H9 (cell line): ENCODE measurements around the gene DNLZ. TPM values are rescaled to one million over a fixed set of nuclear protein-coding genes. Genes with fewer than 3 reads are reported as not detected.

Experiments used
- DNase-seq: peaks from one replicate; pipeline ENCODE4 v3.0.0-alpha.2; 2017
- H2AFZ ChIP-seq: one replicate; pipeline ENCODE4 v1.6.1; 2013; ENCODE audit warnings: mild to moderate bottlenecking, low read length, control low read depth, moderate library complexity
- H2AK5ac ChIP-seq: 2 replicates; pipeline ENCODE4 v1.6.1; 2013; ENCODE audit warnings: low read length, control low read depth, mixed read lengths; ENCODE audit not compliant: insufficient read length
- H2BK120ac ChIP-seq: one replicate; pipeline ENCODE4 v1.6.1; 2013; ENCODE audit warnings: low read depth, mild to moderate bottlenecking, low read length, control low read depth, inconsistent platforms; ENCODE audit not compliant: poor library complexity, severe bottlenecking
- H2BK12ac ChIP-seq: 2 replicates; pipeline ENCODE4 v1.6.1; 2013; ENCODE audit warnings: low read length, control low read depth, mixed read lengths, low read depth; ENCODE audit not compliant: insufficient read length
- H2BK15ac ChIP-seq: 2 replicates; pipeline ENCODE4 v1.6.1; 2013; ENCODE audit warnings: low read depth, low read length, control low read depth
- H2BK20ac ChIP-seq: one replicate; pipeline ENCODE4 v1.6.1; 2013; ENCODE audit warnings: low read depth, mild to moderate bottlenecking, low read length, control low read depth, inconsistent platforms; ENCODE audit not compliant: poor library complexity, severe bottlenecking
- H2BK5ac ChIP-seq: 2 replicates; pipeline ENCODE4 v1.6.1; 2013; ENCODE audit warnings: low read length, control low read depth, mixed read lengths; ENCODE audit not compliant: insufficient read length
- H3K14ac ChIP-seq: 2 replicates; pipeline ENCODE4 v1.6.1; 2013; ENCODE audit warnings: low read length, control low read depth; ENCODE audit not compliant: insufficient read depth
- H3K18ac ChIP-seq: 2 replicates; pipeline ENCODE4 v1.6.1; 2013; ENCODE audit warnings: low read depth, mild to moderate bottlenecking, mixed read lengths, low read length, control low read depth; ENCODE audit not compliant: insufficient read length
- H3K23ac ChIP-seq: 2 replicates; pipeline ENCODE4 v1.6.1; 2013; ENCODE audit warnings: low read length, control low read depth, mixed read lengths, low read depth; ENCODE audit not compliant: insufficient read length
- H3K23me2 ChIP-seq: 2 replicates; pipeline ENCODE4 v1.6.1; 2013; ENCODE audit warnings: low read depth, mild to moderate bottlenecking, mixed read lengths, low read length, control low read depth; ENCODE audit not compliant: insufficient read length, poor library complexity, severe bottlenecking
- H3K27ac ChIP-seq: 2 replicates; pipeline ENCODE4 v1.5.1; 2013; ENCODE audit warnings: low read length, control low read depth, mixed read lengths, low read depth; ENCODE audit not compliant: insufficient read length
- H3K27me3 ChIP-seq: 2 replicates; pipeline ENCODE4 v1.6.1; 2013; ENCODE audit warnings: low read length, control low read depth, inconsistent platforms; ENCODE audit not compliant: insufficient read depth
- H3K4ac ChIP-seq: 2 replicates; pipeline ENCODE4 v1.6.1; 2013; ENCODE audit warnings: low read depth, mild to moderate bottlenecking, control low read depth, inconsistent platforms, low read length, moderate library complexity
- H3K4me1 ChIP-seq: 2 replicates; pipeline ENCODE4 v1.6.1; 2013; ENCODE audit warnings: low read length, control low read depth, inconsistent platforms; ENCODE audit not compliant: insufficient read depth
- H3K4me2 ChIP-seq: 2 replicates; pipeline ENCODE4 v1.6.1; 2013; ENCODE audit warnings: low read length, control low read depth, mixed read lengths; ENCODE audit not compliant: insufficient read length, insufficient read depth
- H3K56ac ChIP-seq: 2 replicates; pipeline ENCODE4 v1.6.1; 2013; ENCODE audit warnings: low read depth, mild to moderate bottlenecking, mixed read lengths, low read length, control low read depth; ENCODE audit not compliant: insufficient read length
- H3K79me1 ChIP-seq: 2 replicates; pipeline ENCODE4 v1.6.1; 2013; ENCODE audit warnings: low read depth, mild to moderate bottlenecking, moderate library complexity, low read length, control low read depth, inconsistent platforms; ENCODE audit not compliant: insufficient read depth, poor library complexity, severe bottlenecking
- H3K79me2 ChIP-seq: 2 replicates; pipeline ENCODE4 v1.6.1; 2013; ENCODE audit warnings: low read length, control low read depth, inconsistent platforms; ENCODE audit not compliant: insufficient read depth
- H3K9ac ChIP-seq: 2 replicates; pipeline ENCODE4 v1.6.1; 2013; ENCODE audit warnings: low read length, control low read depth, mixed read lengths; ENCODE audit not compliant: insufficient read length; ENCODE audit errors: extremely low read depth
- H3K9me3 ChIP-seq: one replicate; pipeline ENCODE4 v1.6.1; 2013; ENCODE audit warnings: low read depth, low read length, inconsistent platforms; ENCODE audit not compliant: control insufficient read depth
- H3T11ph ChIP-seq: one replicate; pipeline ENCODE4 v1.6.1; 2013; ENCODE audit warnings: mild to moderate bottlenecking, low read length, control low read depth, inconsistent platforms
- H4K20me1 ChIP-seq: one replicate; pipeline ENCODE4 v1.6.1; 2013; ENCODE audit not compliant: control insufficient read depth, insufficient read length, insufficient read depth
- H4K5ac ChIP-seq: 2 replicates; pipeline ENCODE4 v1.6.1; 2013; ENCODE audit warnings: low read depth, mild to moderate bottlenecking, mixed read lengths, low read length, control low read depth; ENCODE audit not compliant: insufficient read length
- H4K8ac ChIP-seq: replicated peaks from 2 replicates; pipeline ENCODE4 v1.6.1; 2013; ENCODE audit warnings: low read length, control low read depth, mixed read lengths, low read depth; ENCODE audit not compliant: insufficient read length
- H4K91ac ChIP-seq: 2 replicates; pipeline ENCODE4 v1.6.1; 2013; ENCODE audit warnings: low read depth, mild to moderate bottlenecking, moderate library complexity, mixed read lengths, low read length, control low read depth; ENCODE audit not compliant: insufficient read length
- H3K27ac Mint-ChIP-seq, 3 experiments: 2 replicates in 2 of 3; 3 replicates in 1 of 3; pipeline ENCODE4 v1.8.0; 2020 to 2021; ENCODE audit warnings: mixed read lengths in 3 of 3, mild to moderate bottlenecking in 1 of 3, moderate library complexity in 1 of 3
- H3K27me3 Mint-ChIP-seq: 2 replicates; pipeline ENCODE4 v1.8.0; 2021; ENCODE audit warnings: low read depth, mild to moderate bottlenecking, moderate library complexity, mixed read lengths
- H3K36me3 Mint-ChIP-seq, 3 experiments: 2 replicates in 2 of 3; 3 replicates in 1 of 3; pipeline ENCODE4 v1.8.0; 2020 to 2021; ENCODE audit warnings: low read depth in 3 of 3, mixed read lengths in 3 of 3; ENCODE audit not compliant: insufficient read depth in 1 of 3
- H3K4me1 Mint-ChIP-seq, 2 experiments: 2 replicates each; pipeline ENCODE4 v1.8.0; 2020; ENCODE audit warnings: mixed read lengths in 2 of 2
- H3K4me3 Mint-ChIP-seq, 2 experiments: 2 replicates in 1 of 2; 3 replicates in 1 of 2; pipeline ENCODE4 v1.8.0; 2020 to 2021; ENCODE audit warnings: mild to moderate bottlenecking in 2 of 2, mixed read lengths in 2 of 2, moderate library complexity in 1 of 2
- H3K9me3 Mint-ChIP-seq, 2 experiments: 2 replicates in 1 of 2; 3 replicates in 1 of 2; pipeline ENCODE4 v1.8.0; 2020; ENCODE audit warnings: mild to moderate bottlenecking in 2 of 2, mixed read lengths in 2 of 2, moderate library complexity in 1 of 2
- WGBS: extraction: QIAGEN DNeasy Blood & Tissue Kit; methylation state at CpG from one replicate; pipeline ENCODE4 v1.1.7; 2013; ENCODE audit warnings: missing lambda C conversion rate, low lambda C conversion rate, mixed read lengths; ENCODE audit not compliant: insufficient read length; ENCODE audit errors: extremely low coverage; 5-methylcytosine and 5-hydroxymethylcytosine counted together
- total RNA-seq: library from RNA; stranded (reverse); gene quantifications from 2 replicates; pipeline ENCODE4 v1.2.1, GENCODE V29; 2021
- TF ChIP-seq, protein P1 (sequence below): fragments of 200-600 bp; sonication (generic); conservative IDR thresholded peaks from 3 replicates; pipeline ENCODE4 v1.8.0; 2021; ENCODE audit warnings: antibody characterized with exemption, mild to moderate bottlenecking

DNLZ gene
- total RNA-seq, 1 experiment from 2014 or later: 24.8 TPM

DNA sequence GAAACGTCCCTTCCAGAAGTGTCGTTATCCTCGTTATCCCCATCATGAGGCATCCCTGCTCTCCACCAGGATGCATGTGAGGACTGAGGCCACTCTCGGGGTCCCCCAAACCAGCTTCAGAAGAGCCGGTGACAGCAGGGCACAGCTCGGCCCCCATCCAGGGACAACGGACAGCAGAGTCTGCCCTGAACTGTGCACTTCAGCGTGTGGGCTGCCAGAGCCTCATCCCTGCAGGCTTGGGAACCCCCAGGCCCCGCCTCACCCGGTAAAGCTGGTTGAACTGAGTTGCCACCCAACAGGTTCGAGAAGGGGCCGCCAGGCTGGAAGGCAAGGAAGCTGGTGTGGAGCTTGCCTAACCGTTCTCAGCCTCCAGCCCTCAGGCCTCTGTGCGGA lies 10.6 kb upstream of the DNLZ start:
- H3K27ac ChIP-seq: no peak overlapping the region
- H2BK120ac ChIP-seq: no peak overlapping the region
- no peak overlapping the region for H3K4me2 ChIP-seq
- no peaks in the 10 kb centered on the region for H4K20me1 ChIP-seq
- no CpG with 5 or more reads among the region's 14 CpGs for WGBS
- no peak for DNase-seq
- no peak overlapping the region for H2BK5ac ChIP-seq
- no peak overlapping the region for H3T11ph ChIP-seq
- H3K4ac ChIP-seq: no peak overlapping the region
- no peaks in the 10 kb centered on the region for H3K79me2 ChIP-seq
- no peak overlapping the region for H2BK12ac ChIP-seq
- no peak overlapping the region for H3K4me3 Mint-ChIP-seq
- H3K27me3 ChIP-seq: no peaks in the 10 kb centered on the region
- H3K4me1 ChIP-seq: no peaks in the 10 kb centered on the region
- H3K27me3 Mint-ChIP-seq: no peaks in the 10 kb centered on the region
- no peaks in the 10 kb centered on the region for H3K79me1 ChIP-seq
- no peak overlapping the region for H4K91ac ChIP-seq
- H2BK15ac ChIP-seq: no peak overlapping the region
- peaks cover 0 to 20% (median 6%) of the 10 kb centered on the region in 3 experiments; a peak in 4 of 7 replicates for H3K36me3 Mint-ChIP-seq
- no peak overlapping the region for H4K5ac ChIP-seq
- no peak overlapping the region for H2BK20ac ChIP-seq
- peaks cover 0 to 5% of the 10 kb centered on the region in 2 experiments; a peak in 1 of 4 replicates for H3K4me1 Mint-ChIP-seq
- H3K56ac ChIP-seq: no peak overlapping the region
- TF ChIP-seq, protein P1, sequence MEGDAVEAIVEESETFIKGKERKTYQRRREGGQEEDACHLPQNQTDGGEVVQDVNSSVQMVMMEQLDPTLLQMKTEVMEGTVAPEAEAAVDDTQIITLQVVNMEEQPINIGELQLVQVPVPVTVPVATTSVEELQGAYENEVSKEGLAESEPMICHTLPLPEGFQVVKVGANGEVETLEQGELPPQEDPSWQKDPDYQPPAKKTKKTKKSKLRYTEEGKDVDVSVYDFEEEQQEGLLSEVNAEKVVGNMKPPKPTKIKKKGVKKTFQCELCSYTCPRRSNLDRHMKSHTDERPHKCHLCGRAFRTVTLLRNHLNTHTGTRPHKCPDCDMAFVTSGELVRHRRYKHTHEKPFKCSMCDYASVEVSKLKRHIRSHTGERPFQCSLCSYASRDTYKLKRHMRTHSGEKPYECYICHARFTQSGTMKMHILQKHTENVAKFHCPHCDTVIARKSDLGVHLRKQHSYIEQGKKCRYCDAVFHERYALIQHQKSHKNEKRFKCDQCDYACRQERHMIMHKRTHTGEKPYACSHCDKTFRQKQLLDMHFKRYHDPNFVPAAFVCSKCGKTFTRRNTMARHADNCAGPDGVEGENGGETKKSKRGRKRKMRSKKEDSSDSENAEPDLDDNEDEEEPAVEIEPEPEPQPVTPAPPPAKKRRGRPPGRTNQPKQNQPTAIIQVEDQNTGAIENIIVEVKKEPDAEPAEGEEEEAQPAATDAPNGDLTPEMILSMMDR: no peak
- no peaks in the 10 kb centered on the region for H3K23me2 ChIP-seq
- H2AK5ac ChIP-seq: no peak overlapping the region
- H3K18ac ChIP-seq: no peak overlapping the region
- H3K23ac ChIP-seq: no peak overlapping the region
- H3K14ac ChIP-seq: no peak overlapping the region
- no peak overlapping the region for H3K9ac ChIP-seq
- no peaks in the 10 kb centered on the region for H3K9me3 Mint-ChIP-seq
- no peak overlapping the region for H2AFZ ChIP-seq
- no peak overlapping the region; a peak in 1 of 7 replicates for H3K27ac Mint-ChIP-seq
- no peak overlapping the region for H4K8ac ChIP-seq
- H3K9me3 ChIP-seq: no peaks in the 10 kb centered on the region
